HG02840 (cell line): ENCODE data around the gene CHST12.

Experiments used
- ATAC-seq: cut with Tn5 transposase; IDR thresholded peaks from one replicate; pipeline ENCODE4 v1.9.1; 2021; ENCODE audit warnings: mild to moderate bottlenecking, moderate library complexity, moderate number of reproducible peaks; ENCODE audit not compliant: unreplicated experiment, low FRiP score

CHST12 gene

GRCh38 chr7:2433713-2434550 lies 30.5 kb downstream of the CHST12 start:
- ATAC-seq = no peak

- no peak for ATAC-seq
Observed at GRCh38 chr7:2435146-2435545, 31.7 kb downstream of the CHST12 start.

GRCh38 chr7:2436341-2437104 lies 33.1 kb downstream of the CHST12 start:
- no peak for ATAC-seq

DNA sequence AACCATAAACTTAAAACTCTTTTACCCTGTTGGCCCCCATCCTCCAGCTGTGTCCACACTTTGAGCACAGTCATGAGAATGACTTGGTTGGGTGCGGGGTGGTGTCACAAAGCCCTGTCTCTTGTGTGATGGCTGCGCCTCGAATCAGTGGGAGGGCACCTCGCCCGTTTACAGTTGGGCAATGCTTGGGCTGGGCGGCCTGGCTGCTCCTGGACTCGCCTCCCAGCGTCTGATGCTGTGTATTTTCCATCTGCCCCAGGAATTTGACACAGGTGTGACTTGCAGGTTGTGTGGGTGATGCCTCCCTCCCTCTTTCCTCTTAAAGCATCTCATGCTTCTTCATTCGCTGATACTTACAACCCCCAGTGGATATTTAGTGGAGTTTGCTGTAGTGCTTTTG lies 33.7 kb downstream of the CHST12 start:
- no peak for ATAC-seq

DNA sequence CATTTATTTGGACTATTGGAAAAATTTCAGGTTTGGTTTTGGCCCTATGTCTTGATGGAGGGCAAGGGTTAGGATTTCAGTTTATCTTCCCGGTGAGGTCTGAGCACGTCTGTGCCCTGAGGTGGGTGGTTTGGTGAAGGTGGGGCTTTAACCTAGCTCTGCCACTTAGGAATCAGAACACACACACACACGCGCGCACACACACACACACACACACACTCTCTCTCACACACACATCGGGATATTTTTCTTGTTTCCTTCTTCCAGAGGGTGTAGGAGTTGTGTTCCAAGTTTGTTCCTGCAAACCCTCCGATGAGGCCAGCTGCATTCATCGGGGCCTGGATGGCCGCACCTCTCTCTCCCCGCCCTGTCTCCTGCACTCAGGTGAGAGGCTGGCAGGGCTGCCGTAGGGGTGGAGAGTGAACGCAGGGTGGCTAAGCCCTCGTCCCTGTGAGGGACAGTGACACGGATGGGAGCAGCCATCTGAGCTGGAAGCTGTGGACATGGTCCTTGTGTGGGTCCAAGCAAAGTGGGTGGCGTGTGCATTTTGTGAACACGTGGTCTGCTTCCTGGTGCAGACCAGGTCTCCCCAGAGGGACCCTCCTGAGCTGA lies 34.2 kb downstream of the CHST12 start:
- no peak for ATAC-seq

- ATAC-seq = no peak
Observed at GRCh38 chr7:2438186-2438585, 34.8 kb downstream of the CHST12 start.

DNA sequence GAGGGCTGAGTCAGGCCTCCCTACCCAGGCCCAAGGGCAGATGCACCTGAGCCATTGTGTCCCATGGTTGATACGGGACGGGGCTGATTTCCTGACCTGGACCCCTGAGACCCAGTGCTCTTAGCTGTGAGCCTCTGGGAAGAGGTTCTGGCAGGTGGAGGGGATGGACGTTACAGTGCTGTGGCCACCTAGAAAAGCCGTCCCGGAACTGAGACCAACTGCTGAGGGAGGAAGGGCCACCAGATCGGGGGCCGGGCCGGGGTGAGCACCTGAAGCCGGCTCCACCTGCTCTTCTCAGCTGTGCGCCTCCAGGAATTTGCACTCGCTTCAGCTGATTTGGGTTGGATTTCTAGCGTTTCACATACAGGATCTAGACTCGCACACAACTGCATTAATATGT lies 35.4 kb downstream of the CHST12 start:
- no peak for ATAC-seq

DNA sequence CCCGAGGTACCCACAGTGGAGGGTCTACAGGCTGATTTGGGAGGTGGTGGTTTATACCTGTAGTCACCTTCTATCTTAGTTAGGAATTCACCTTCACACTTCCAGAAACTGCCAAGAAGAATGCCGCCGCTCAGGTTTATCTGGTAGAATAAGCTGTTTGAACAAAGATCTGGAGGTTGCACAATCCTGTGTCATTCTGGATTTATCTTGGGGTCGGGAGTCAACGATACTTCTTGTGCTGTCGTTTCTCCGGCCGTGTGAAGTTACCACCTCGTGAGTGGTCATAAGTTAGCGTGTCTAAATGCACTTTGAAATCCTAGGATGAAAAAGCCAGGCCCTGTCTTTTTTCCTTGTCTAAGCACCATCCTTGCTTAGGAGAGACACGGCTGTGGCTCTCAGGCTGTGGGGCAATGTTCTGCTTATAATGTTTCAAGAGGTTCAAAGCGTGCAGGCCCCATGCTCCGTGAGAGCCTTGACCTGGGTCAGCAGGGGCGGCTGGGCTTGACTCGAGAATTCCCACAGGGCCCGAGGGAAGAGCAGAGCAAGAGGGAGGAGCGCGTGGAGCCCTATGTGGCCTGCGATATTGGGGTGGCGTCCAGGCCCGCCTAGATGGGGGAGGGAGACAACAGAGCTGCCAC lies 37.3 kb downstream of the CHST12 start:
- no peak for ATAC-seq

GRCh38 chr7:2441430-2442058 lies 38.1 kb downstream of the CHST12 start:
- no peak for ATAC-seq

GRCh38 chr7:2443491-2443890 lies 40.1 kb downstream of the CHST12 start:
- ATAC-seq = no peak

DNA sequence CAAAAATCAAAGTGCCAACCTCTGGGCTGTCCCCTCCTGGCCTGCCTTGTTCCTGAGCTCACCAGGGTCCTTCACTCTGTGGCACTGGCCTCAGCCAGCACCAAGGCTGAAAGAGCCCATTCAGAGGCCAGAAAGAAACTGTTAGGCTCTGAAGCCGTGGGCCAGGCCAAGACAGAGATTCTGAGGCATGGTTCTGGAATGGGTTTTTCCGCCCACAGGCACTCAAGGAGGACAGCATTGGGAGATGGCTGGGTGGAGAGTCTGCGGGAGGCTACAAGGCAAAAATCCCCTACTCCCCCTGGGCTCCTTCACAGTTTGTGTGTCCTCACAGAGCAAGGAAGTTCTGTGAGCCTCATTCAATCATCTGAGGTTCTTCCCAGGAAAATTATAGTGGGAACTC lies 41.1 kb downstream of the CHST12 start:
- ATAC-seq = no peak

DNA sequence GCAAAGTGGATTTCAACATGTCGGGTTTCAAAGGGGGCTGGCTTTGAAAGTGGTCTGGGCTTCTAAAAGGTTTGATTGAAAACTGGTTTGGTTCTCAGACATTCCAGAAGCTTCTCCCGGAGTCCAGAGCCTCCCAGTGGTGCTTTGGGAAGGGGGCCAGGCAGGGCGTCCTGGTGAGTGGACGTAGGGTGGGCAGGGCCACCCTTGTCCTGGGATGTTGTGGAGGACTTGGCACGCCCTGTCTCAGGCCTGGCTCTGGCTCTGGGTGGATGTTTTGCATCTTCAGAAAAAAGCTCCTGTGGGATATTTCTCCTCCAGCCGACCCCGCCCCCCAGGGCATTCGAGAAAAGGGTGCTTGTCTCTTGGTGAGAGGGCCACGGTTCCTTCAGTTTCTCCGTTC lies 41.6 kb downstream of the CHST12 start:
- ATAC-seq = no peak

GRCh38 chr7:2445898-2446555 lies 42.6 kb downstream of the CHST12 start:
- ATAC-seq = no peak

DNA sequence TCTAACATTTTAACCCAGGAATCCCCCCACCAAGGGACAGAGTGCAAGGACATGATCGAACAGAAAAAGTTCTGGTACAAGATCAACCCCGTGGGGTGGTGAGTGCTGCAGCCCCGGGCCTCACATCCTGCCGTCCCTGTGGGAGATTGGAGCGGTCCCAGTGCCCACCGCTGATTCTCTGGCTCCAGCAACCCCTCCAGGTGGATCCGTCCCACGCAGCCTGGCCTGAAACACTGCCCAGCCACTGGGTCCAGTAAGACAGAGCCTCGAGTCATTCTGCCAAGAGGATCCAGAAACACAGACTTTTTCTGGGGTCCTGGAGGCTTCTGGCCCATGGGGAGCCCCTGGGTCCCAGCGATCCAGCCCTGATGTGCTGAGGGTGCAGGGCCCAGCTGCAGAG lies 43.3 kb downstream of the CHST12 start:
- no peak for ATAC-seq

DNA sequence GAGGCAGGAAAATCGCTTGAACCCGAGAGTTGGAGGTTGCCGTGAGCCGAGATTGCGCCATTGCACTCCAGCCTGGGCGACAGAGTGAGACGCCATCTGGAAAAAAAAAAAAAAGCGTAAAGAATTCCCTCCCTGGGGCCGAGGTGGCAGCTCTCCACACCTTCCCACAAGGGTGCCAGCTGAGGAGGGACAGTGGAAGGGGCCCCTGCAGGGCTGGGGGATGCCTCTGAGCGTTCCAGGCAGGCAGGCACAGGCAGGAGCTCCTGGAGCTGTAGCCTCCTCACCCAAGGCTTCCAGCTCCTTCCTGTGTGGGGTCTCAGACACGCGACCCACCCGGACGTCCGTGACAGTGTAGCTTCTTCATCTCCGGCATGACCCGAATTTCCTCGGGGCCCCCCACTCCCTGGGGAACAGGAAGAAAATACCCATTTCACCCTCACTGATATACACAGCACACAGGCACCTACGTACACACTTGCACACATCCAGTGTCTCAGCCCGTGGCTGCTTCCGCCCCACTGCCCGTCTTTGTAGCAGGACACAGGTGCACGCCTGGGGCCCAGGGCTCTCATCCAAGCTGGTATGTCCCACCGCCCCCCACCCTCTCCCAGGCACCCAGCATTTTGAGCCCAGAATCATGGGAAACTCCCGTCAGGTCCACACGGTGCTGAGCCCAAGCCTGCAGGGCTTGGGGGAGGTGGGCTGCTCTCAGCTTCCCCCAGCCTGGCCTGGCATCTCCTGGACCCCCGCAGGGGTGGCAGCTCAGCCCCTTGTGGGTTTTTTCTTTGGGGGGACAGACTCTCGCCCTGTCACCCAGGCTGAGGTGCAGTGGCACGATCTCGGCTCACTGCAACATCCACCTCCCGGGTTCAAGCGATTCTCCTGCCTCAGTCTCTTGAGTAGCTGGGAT lies 47.0 kb downstream of the CHST12 start:
- ATAC-seq = no peak

DNA sequence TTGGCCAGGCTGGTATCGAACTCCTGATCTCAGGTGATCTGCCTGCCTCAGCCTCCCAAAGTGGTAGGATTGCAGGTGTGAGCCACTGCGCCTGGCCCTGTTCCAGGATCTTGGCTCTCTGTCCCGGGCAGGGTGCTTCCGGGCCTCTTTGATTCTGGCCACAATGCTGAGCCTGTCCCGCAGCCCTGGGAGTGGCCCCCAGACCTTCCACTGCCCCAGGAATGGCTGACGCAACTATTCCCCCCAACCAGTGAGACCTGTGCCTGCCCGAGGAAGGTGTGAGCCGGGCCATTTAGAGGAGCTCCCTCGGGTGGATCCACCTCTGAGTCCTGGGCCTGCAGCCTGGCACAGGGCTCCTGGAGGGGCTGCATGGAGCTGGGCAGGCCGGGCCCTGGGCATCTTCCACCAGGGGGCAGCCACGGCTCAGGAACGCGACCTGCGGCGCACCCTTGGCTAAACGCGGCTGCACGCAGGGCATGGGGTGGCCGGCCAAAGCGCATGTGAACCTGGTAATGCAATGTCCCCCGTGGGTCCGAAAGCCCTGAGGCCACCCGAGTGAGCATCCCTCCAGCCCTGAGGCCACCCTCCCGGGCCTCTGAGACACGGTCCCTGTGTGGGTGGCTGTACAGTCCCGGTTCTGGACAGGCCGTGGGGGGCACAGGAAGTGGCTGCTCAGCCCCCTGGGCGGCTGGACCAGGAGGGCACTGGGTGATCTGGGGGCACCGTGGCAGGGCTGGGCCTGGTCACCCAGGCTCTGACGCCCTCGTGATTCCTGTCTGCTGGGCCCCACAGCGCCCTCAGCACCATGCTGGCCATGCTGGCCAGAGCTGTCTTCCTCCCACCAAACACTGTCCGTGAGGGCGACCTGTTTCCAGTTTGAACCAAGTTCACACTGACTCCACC lies 48.0 kb downstream of the CHST12 start:
- peak; percentile 70 for ATAC-seq

DNA sequence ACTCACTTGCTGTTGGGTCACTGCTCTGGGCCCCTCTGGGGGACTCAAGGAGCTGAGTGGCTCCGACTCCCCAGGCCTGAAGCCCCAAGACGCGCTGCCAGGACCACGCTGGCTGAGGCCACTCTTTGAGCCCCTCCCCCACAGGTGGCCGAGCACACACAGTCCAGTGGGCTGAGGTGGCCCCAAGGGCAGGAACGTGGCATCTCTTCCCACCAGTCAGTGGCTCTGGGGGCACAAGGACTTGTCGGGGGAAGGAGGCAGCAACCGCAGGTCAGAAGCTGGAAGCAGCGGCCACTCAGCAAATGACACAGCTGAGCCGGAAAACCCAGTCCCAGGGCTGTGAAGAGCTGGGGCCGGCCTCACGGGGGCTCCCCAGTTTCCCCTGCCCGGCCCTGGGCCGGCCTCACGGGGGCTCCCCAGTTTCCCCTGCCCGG lies 48.7 kb downstream of the CHST12 start:
- ATAC-seq = peak; percentile 28
